NCI-H2196 (cell line): ENCODE measurements around the gene MRPL14.
A peak's percentile ranks its signal among the peaks of the same experiment; 100 is the strongest.
"Not testable (repeated sequence)": the region's sequence is repeated elsewhere in the genome, so short reads cannot be mapped to it uniquely, and the experiment has no call there.

Source experiments
- DNase-seq: peaks from one replicate; lab custom pipeline; 2025; ENCODE audit not compliant: unreplicated experiment; lab: John Stamatoyannopoulos, UW

The MRPL14 gene

DNA sequence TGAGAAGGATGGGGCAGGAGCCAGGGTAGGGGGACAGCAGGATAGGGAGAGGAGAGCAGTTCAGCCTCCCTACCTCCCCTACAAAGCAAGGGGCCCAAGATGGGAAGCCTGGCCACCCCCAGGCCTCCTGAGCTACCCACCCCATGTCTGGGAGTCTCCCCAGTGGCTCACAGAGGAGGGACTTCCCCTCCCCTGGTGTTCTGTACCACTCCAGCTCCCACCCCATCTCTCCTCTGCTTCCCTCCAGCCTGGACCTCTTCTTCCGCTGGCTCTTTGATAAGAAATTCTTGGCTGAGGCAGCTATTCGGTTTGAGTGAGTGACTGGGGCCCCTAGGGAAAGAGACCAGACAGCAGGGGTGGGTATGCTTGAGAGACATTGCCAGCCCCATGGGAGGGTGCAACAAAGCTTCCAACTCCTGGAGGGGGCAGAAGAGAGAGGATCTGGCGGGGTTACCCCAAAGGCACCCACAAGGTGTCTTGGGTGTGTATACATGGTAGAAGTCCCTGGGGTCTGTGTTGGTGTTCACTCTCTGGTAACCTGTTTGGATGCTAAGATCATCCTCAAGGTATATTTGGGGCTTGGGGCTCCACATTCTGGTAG, 23.2 kb upstream of the MRPL14 start:
- no peak for DNase-seq

DNA sequence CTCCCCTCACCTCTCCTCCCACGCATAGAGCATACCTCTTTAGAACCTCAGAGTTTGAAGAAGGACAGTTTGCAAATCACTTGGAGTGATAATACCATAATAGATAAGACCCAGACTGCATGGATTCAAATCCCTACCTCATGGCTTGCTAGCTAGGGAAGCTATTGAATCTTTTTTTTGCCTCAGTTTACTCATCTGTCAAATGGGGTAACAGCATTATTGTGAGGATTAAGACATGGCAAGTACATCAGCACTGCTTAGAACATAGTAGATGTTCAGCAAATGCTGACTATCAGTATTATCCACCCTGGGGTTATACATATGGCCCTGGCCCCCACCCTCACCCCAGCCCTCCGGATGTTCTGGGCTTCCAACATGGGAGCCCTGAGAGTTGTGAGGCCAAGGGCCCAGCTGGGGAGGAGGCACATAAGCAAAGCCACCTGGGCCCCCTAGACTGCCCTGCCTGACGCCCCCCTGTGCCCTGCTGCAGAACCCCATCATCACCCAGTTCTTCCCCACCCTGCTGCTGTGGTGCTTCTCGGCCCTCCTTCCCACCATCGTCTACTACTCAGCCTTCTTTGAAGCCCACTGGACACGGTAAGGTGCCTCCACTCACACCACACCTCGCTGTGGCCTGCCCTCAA, 22.2 kb upstream of the MRPL14 start:
- DNase-seq = no peak

DNA sequence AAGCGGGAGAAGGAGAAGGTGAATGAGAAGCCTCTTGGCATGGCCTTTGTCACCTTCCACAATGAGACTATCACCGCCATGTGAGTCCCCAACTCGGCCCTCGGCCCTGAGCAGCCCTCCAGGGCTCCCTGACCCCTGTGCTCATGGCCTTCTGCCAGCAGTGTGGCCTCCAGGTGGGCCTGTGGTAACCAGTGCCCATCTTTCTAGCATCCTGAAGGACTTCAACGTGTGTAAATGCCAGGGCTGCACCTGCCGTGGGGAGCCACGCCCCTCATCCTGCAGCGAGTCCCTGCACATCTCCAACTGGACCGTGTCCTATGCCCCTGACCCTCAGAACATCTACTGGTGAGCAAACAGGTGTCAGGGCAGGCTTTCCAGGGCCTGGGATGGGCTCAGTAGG, 21.1 kb upstream of the MRPL14 start:
- DNase-seq = no peak

DNA sequence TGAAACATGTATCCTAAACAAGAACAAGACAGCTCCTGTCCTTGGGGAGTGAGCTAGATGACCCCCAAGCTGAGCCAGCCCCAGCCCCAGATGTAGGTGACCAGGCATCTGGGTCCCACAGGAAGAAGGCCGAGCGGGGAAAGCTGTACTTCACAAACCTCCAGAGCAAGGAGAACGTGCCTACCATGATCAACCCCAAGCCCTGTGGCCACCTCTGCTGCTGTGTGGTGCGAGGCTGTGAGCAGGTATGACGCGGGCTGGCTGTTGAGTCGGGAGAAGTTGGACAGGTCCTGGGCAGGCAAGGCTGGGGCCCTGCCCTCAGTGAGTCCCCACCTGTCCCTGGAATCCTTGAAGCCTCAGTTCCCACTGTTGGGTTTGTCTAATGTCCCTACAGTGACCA, 20.0 kb upstream of the MRPL14 start:
- no peak for DNase-seq

DNA sequence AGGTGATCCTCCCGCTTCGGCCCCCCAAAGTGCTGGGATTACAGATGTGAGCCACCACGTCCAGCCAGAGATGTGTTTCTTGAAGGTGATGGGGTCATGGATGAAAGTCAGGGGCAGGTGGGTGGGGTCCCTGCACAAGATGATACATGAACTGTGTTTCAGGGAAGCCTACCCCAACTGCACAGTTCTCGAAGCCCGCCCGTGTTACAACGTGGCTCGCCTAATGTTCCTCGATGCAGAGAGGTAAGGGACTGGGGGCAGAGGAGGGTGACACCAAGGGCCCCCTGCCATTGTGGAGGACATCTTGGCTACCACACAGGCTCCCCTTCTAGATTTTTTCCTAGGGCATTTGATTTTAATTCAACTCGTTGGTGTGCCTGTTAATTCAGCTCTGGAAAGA, 19.4 kb upstream of the MRPL14 start:
- no peak for DNase-seq

DNA sequence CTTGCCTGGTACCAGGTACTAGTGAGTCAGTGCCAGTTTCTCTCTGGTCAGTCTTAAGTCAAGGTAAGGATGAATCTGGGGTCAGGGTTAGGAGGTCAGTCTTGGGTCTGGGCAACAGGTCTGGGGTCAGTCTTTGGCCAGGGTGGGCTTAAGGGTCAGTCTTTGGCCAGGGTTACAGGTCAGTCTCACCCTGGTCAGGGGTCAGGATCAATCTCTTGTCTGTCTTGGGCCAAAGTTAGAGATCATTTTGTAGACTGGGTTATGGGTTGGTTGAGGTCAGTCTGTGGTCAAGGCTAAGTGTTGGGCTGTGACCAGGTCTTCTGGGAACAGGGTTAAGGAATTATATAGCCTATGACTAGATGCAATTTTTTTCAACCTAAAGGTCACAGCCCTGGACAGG, 18.6 kb upstream of the MRPL14 start:
- DNase-seq = no peak

DNA sequence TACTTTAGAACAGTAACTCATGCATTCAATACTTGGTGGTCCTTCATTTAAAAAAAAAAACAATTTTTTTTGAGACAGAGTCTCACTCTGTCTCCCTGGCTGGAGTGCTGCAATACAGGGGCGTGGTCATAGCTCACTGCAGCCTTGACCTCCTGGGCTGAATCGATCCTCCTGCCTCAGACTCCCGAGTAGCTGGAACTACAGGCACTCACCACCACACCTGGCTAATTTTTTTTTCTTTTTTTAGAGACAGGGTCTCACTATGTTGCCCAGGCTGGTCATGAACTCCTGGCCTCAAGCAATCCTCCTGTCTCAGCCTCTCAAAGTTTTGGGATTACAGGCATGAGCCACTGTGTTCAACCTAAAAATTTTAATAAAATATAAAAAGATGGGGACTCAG, 17.3 kb upstream of the MRPL14 start:
- DNase-seq = not testable (repeated sequence)

DNA sequence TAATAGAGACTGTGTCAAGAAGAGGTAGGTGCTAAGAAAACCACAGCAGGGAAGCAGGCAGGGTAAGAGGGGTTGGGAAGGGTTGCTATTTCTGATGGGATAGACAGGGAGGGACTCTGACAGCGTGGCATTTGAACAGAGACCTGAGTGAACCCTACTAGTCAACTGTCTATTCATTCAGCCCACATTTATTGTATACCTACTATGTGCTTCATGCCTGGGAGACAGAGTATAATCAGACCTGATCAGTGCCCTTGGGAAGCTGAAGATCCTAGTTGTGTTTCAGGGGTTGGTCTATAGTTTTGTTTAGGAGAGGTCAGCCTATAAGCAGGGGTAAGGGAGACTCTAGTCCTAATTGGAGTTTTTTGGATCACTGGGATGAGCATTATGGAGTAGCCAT, 16.5 kb upstream of the MRPL14 start:
- DNase-seq = no peak

DNA sequence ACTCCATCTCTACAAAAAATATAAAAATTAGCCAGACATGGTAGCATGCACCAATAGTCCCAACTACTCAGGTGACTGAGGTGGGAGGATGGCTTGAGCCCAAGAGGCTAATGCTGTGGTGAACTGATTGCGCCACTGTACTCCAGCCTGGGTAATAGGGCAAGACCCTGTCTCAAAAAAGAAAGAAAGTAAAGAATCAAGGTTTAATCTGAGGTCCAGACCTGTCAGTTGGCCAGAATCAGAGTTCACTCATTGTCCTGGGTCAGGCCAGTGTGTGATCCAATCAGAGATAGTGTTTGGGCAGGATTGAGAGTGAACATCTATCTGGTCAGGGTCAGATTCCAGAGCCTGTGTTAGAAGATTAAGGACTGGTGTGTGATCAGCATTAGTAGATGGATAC, 15.6 kb upstream of the MRPL14 start:
- DNase-seq = no peak

DNA sequence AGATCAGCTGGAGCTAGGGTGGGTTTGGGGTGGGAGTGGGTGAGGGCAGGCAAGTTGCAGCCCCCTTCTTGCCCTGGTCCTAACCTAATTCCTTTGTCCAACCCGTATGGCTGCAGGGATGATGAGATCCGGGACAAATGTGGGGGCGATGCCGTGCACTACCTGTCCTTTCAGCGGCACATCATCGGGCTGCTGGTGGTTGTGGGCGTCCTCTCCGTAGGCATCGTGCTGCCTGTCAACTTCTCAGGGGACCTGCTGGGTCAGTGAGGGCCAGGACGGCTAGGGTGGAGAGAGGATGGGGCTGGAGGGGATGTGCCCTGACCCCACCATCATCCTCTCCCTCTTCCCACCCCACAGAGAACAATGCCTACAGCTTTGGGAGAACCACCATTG, 12.1 kb upstream of the MRPL14 start:
- no peak for DNase-seq

DNA sequence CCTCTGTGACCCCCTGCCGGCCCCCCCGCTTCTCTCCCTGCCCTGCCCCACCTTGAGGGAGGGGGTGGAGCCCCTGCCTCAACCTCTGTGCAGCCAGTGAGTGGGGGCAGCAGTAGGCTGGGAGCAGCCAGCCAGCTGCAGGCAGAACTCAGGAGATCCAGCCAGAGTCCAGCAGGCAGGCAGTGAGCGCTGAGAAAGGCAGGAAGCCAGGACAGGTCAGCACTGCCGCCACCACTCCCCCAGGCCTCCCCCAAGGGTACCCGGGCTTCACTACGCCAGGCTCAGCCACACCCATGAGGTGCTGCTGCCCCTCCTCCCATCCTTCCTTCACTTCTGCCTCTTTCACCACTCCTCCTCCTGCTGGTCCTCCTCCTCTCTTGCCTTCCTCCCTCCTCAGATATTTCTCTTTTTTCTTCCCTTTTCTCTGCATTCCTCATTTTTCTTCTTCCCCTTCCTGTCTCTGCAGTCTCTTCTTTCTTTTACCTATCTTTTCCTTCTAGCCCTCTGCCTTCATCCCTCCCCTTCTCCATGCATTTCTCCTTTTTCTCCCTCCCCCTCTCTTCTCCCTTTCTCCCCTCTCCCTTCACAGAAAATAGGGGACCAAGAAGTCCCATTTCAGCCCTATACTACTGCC, 11.6 kb upstream of the MRPL14 start:
- no peak for DNase-seq

DNA sequence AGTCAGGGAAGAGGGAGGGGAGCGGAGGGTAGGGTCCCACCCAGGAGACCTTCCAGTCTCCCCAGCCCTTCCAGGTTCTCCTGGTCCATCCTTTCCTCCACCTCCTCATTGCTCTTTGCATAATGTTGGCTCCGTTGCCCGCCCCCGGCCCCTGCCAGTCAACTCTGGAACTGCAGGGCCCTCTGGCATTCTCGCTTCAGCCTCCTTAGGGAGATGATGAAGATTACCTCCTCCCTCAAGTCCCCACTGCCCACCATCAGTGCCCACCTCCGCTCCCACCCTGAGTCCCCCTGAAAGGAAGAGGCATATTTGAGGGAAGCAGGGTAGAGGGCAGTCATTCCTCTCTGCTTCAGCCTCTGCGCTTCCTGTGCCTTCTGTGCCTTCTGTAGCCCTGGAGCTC, 8.6 kb upstream of the MRPL14 start:
- DNase-seq = no peak

DNA sequence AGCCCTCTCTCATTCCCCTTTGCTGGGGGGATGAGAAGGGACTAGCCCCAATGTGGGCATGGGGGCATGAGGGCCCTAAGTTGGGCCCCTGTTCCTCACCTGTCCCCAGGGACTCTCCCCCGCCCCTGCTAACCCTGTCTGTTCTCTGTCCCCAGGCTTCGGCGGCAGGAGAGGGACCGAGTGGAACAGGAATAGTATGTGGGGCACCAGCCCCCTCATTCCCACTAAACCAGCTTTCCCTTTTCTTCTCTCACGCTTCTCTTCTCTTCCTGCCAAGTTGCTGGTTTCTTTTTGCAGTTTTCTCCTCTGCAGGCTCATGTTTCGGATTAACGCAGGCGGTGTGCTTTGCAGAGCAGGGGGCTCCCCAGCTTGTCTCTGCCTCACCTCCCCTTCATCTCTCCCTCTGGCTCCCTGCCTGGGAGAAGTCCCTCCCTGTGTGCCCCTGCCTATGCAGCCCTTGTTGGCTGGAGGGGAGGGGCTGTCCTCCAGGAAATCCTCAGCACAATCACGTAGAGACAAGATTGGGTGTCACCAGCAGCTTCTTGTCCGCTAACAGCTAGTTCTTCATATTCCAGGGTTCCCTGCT, 8.0 kb upstream of the MRPL14 start:
- DNase-seq = no peak

DNA sequence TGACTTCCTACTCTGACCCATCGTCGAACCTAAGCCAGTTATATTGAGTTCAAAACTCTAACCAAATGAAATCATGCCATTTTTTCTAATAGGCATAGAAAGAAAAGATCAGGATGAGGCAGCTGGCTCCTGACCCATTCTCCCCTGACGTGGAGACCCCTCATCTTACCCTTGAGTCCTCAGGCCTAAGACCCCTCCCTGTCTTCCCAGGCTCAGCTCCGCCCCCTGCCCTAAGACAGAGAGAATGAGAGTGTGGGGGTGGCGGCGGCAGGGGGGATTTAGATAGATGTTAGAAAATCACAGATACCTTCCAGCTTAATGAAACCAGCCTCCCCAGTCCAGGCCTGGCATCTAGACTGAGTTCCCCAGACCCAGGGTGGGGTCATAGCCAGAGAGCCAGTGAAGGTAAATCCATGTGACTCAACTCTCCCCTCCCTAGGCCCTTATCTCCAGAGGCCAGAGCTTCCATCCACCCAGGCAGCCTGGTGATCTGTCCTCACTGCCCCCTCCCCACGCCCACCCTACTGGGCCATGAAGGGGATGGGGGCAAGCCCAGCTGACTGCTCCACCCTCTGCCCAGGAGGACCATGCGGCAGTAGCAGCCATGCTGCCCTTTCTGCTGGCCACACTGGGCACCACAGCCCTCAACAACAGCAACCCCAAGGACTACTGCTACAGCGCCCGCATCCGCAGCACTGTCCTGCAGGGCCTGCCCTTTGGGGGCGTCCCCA, 6.9 kb upstream of the MRPL14 start:
- no peak for DNase-seq

DNA sequence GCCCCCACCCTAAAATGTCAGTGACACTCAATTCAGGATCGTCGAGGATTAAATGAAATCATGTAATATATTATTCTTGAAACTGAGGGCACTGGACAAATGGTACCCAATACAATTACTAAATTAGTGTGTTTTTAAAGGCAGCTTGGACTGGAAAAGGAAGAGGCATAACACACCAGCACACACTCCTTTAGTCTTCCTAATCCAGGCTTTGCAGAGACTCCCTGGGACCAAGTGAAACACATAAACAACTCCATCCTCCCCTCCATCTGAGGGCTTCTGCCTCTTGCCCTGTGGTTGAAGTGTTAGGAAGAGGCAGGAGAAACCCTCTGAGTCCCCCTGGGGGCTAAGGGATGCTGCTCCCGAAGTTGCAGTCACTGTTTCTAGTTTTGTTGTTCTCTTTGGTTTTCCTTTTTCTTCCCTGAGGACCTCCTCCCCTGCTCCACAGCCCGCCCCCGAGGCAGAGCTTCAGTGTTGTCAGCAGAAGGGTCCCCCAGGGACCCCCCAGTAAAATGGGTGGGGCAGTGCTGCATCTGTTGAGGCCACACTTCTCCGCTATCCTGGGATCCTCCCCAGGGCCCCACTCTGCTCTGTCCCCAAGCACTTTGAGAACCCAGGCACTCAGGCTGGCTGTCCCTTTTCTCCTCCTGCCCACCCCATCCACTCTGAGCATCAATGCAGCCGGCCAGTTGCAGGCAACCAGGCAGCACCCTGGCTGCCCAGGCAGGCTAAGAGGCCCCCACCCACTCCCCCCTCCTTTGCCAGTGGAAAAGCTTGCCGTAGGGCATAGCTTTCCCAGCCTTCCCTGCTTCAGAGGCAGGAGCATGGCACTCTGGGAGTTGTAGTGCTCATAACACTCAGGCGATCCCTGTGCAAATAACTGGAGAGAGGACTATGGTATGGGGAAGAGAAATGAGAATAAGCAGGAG, 6.0 kb upstream of the MRPL14 start:
- DNase-seq = peak; percentile 77

DNA sequence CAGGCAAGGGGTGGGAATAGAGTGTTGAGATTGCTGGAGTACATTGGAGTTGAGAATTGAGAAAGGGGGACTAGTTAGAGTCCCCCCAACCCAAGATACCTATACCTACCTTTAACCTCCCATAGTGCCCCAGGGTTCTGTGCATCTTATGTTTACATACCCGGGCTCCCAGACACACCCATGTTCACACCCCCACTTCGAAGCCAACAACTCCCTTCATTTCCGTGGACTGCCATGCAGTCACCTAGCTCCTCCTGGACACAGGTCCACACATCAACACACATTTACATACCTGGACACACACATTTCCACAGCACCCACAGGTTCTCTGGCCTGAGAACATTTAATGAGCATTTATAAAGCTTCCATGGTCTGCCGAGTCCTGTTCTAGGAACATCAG, 5.2 kb upstream of the MRPL14 start:
- no peak for DNase-seq

DNA sequence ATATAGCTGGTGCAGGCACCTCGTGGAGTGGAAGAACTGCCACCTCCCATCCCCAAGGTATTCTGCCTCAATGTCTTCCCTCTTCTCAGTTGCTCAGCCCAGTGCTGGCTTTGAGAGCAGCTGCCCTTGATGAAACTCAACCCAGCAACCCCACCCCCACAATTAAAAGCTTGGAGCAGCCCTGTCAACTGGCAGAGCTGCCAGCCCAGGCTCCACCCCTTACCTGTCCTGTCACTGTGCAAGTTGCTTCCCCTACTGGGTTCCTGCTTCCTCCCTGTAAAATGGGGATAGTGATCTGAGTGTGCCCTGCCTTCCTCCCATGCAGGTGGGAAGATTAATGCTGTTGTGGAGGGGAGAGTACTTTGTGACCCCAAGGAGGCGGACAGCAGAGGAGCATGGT, 4.6 kb upstream of the MRPL14 start:
- DNase-seq = peak; percentile 61

DNA sequence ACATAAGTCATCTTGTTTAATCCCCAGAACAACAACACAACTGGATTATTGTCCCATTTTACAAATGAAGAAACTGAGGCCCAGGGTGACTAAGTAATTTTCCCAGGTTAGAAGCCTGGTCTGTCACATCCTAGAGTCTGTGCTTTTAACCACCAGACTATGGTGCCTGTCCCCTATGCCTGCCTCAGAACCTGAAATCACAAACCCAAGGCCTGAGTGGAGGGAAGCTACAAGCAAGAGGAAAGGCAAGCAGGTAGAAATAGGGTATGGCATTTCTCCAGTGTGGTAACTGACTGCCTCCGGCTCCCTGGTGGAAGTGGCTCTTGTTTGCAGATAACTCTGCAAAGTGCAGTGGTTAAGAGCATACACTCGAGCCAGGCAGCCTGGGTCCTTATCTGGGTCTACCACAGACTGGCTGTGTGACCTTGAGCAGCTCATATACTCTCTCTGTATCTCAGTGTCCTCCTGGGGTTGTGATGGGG, 2.6 kb upstream of the MRPL14 start:
- DNase-seq = no peak

DNA sequence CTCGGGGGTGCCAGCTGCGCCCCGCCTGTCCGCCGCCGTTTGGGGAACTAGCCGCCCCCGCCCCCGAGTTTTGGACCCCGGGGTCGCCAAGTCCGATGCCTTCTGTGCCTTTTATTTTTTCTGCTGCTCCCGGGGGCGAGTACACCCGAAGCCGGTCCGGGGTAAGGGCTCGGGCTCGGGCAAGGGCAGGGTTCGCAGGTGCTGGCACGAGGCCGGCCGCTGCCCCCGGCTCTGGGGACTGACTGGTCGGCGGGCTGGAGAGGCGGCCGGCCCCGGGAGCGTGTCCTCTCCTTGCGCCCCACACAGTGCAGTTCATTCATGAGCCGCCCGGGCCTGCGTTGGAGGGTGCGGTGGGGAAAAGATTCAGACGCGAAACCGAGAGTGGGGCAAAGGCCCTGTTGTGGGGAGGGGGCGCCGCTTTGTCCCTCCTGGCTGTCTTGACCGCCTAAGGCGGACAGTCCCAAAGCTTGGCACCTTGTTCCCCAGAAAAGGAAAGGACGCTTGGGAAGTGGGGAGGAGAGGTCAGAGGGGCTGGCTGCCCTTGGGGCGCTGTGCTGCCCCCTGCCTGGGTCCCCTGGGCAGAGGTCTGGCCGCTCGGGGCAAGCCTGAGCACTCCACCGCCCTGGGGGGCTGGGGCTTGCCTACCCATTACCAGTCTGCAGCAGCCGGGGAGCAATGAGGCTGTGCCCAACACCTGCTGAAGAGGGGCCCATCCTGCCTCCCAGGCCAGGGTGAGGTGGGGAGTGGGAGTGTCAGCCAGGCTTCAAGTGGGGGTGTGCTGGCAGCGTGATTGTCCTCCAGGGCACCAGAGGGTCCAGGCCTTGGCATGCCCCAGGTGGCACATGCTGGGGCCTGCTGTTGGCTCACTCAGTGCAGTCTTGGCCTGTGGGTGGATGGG, 1.0 kb upstream of the MRPL14 start:
- DNase-seq = no peak
